ENCODE measurements around the gene TMEM123.

Gene TMEM123

GRCh38 chr11:102478673-102479299 is 26.2 kb upstream of the TMEM123 start:
- peaks cover 0 to 3% (median 0%) of the 10 kb centered on the region in 3 experiments for H3K27me3 ChIP-seq (ENCODE audit: control insufficient read depth in 3 of 3, insufficient read depth in 3 of 3, low read depth in 1 of 3, low read length in 3 of 3)
- H3K27ac ChIP-seq (replicated peaks; ENCODE audit: low read length), result no peak overlapping the region
- H3K18ac ChIP-seq (ENCODE audit: low read length), result no peak overlapping the region
- H2AK5ac ChIP-seq (ENCODE audit: low read depth, low read length), result no peak overlapping the region
- H3K4ac ChIP-seq (ENCODE audit: low read length), result no peak overlapping the region
- no peak for DNase-seq (ENCODE audit: low spot score)
- no peak overlapping the region for H3K4me2 ChIP-seq (ENCODE audit: insufficient read depth, low read length, poor library complexity, severe bottlenecking)
- no peaks in the 10 kb centered on the region for H3K36me3 ChIP-seq (replicated peaks in 1 of 2; ENCODE audit: control insufficient read depth in 2 of 2, insufficient read depth in 2 of 2, low read length in 2 of 2)
- no peak overlapping the region for H3K9ac ChIP-seq (ENCODE audit: low read depth, low read length, poor library complexity)
- H3K23ac ChIP-seq (ENCODE audit: low read depth, low read length, poor library complexity), result no peak overlapping the region
- H2AFZ ChIP-seq (ENCODE audit: low read length), result no peak overlapping the region
- H4K91ac ChIP-seq (ENCODE audit: low read depth, low read length, poor library complexity), result no peak overlapping the region
- H2BK12ac ChIP-seq (ENCODE audit: low read length), result no peak overlapping the region
- no peak overlapping the region for H3K4me3 ChIP-seq (ENCODE audit: low read length in 2 of 2)
- no peaks in the 10 kb centered on the region for H3K79me1 ChIP-seq (ENCODE audit: low read depth, low read length)
- H2BK5ac ChIP-seq (ENCODE audit: low read length), result no peak overlapping the region
- WGBS, 2 donors (ENCODE audit: extremely low coverage in 2 of 2, insufficient read length in 2 of 2, insufficient replicate concordance in 1 of 2), result no CpG with 5 or more reads among the region's 1 CpG
- H3K4me1 ChIP-seq (ENCODE audit: control insufficient read depth in 2 of 2, insufficient read depth in 1 of 2, low read depth in 1 of 2, low read length in 2 of 2), result peaks cover 0 to 2% of the 10 kb centered on the region in 2 donors
- no peak overlapping the region for H2BK15ac ChIP-seq (ENCODE audit: low read length)
- H3K14ac ChIP-seq (ENCODE audit: low read length), result no peak overlapping the region
- no peak overlapping the region for H2BK120ac ChIP-seq (ENCODE audit: low read depth, low read length)
- H4K8ac ChIP-seq (ENCODE audit: low read depth, low read length), result no peak overlapping the region
- H3K9me3 ChIP-seq (replicated peaks in 1 of 2; ENCODE audit: control insufficient read depth in 2 of 2, insufficient read depth in 1 of 2, low read depth in 1 of 2, low read length in 2 of 2), result no peaks in the 10 kb centered on the region

DNA sequence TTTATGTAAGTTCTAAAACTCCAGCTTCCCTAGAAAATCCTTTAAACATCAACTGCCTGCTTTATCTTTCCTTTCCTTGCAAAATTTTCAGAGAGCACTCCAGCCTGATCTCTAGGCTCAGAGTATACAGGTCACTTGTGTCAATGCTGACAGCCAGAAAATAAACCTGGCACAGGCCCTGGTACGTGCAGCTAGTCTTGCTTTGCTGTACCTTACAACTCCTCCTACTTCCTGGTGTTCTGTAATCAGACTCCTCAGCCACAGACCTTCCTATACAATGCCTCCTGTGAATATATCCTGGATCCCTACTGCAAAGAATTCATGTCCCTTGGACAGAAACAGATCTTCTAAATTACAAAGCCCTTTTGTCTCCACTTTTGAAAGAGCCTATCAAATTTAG is 24.2 kb upstream of the TMEM123 start:
- peaks cover 0 to 4% of the 10 kb centered on the region in 2 donors for H3K4me1 ChIP-seq (ENCODE audit: control insufficient read depth in 2 of 2, insufficient read depth in 1 of 2, low read depth in 1 of 2, low read length in 2 of 2)
- no peak overlapping the region for H3K18ac ChIP-seq (ENCODE audit: low read length)
- no peak overlapping the region for H2BK5ac ChIP-seq (ENCODE audit: low read length)
- no peak overlapping the region for H3K4ac ChIP-seq (ENCODE audit: low read length)
- no peak overlapping the region for H4K91ac ChIP-seq (ENCODE audit: low read depth, low read length, poor library complexity)
- H3K79me1 ChIP-seq (ENCODE audit: low read depth, low read length), result no peaks in the 10 kb centered on the region
- no peak overlapping the region for H3K9ac ChIP-seq (ENCODE audit: low read depth, low read length, poor library complexity)
- H3K4me2 ChIP-seq (ENCODE audit: insufficient read depth, low read length, poor library complexity, severe bottlenecking), result no peak overlapping the region
- no peak overlapping the region for H4K8ac ChIP-seq (ENCODE audit: low read depth, low read length)
- H2BK120ac ChIP-seq (ENCODE audit: low read depth, low read length), result no peak overlapping the region
- H2BK15ac ChIP-seq (ENCODE audit: low read length), result no peak overlapping the region
- H2BK12ac ChIP-seq (ENCODE audit: low read length), result no peak overlapping the region
- H3K23ac ChIP-seq (ENCODE audit: low read depth, low read length, poor library complexity), result no peak overlapping the region
- H2AK5ac ChIP-seq (ENCODE audit: low read depth, low read length), result no peak overlapping the region
- no peak overlapping the region for H3K14ac ChIP-seq (ENCODE audit: low read length)
- peak overlapping the region; percentile 39 for H2AFZ ChIP-seq (ENCODE audit: low read length)
- DNase-seq (ENCODE audit: low spot score), result no peak
- H3K36me3 ChIP-seq (replicated peaks in 1 of 2; ENCODE audit: control insufficient read depth in 2 of 2, insufficient read depth in 2 of 2, low read length in 2 of 2), result no peaks in the 10 kb centered on the region
- no CpG with 5 or more reads among the region's 1 CpG for WGBS, 2 donors (ENCODE audit: extremely low coverage in 2 of 2, insufficient read length in 2 of 2, insufficient replicate concordance in 1 of 2)
- peaks cover 0 to 3% (median 0%) of the 10 kb centered on the region in 3 experiments for H3K27me3 ChIP-seq (ENCODE audit: control insufficient read depth in 3 of 3, insufficient read depth in 3 of 3, low read depth in 1 of 3, low read length in 3 of 3)
- H3K27ac ChIP-seq (replicated peaks; ENCODE audit: low read length), result no peak overlapping the region
- H3K9me3 ChIP-seq (replicated peaks in 1 of 2; ENCODE audit: control insufficient read depth in 2 of 2, insufficient read depth in 1 of 2, low read depth in 1 of 2, low read length in 2 of 2), result no peaks in the 10 kb centered on the region
- no peak overlapping the region for H3K4me3 ChIP-seq (ENCODE audit: low read length in 2 of 2)

- H3K4me3 ChIP-seq (ENCODE audit: low read length in 2 of 2), result no peak overlapping the region
- no peaks in the 10 kb centered on the region for H3K36me3 ChIP-seq (replicated peaks in 1 of 2; ENCODE audit: control insufficient read depth in 2 of 2, insufficient read depth in 2 of 2, low read length in 2 of 2)
- WGBS, 2 donors (ENCODE audit: extremely low coverage in 2 of 2, insufficient read length in 2 of 2, insufficient replicate concordance in 1 of 2), result no CpG with 5 or more reads among the region's 1 CpG
- H3K79me1 ChIP-seq (ENCODE audit: low read depth, low read length), result no peaks in the 10 kb centered on the region
- H3K9me3 ChIP-seq (replicated peaks in 1 of 2; ENCODE audit: control insufficient read depth in 2 of 2, insufficient read depth in 1 of 2, low read depth in 1 of 2, low read length in 2 of 2), result no peaks in the 10 kb centered on the region
- H3K27ac ChIP-seq (replicated peaks; ENCODE audit: low read length), result no peak overlapping the region
- no peak overlapping the region for H2BK15ac ChIP-seq (ENCODE audit: low read length)
- H3K18ac ChIP-seq (ENCODE audit: low read length), result no peak overlapping the region
- H3K4me2 ChIP-seq (ENCODE audit: insufficient read depth, low read length, poor library complexity, severe bottlenecking), result no peak overlapping the region
- H2BK120ac ChIP-seq (ENCODE audit: low read depth, low read length), result no peak overlapping the region
- no peak overlapping the region for H2AK5ac ChIP-seq (ENCODE audit: low read depth, low read length)
- no peak overlapping the region for H3K14ac ChIP-seq (ENCODE audit: low read length)
- peaks cover 0 to 7% (median 0%) of the 10 kb centered on the region in 3 experiments for H3K27me3 ChIP-seq (ENCODE audit: control insufficient read depth in 3 of 3, insufficient read depth in 3 of 3, low read depth in 1 of 3, low read length in 3 of 3)
- H3K9ac ChIP-seq (ENCODE audit: low read depth, low read length, poor library complexity), result no peak overlapping the region
- no peak overlapping the region for H3K4ac ChIP-seq (ENCODE audit: low read length)
- H3K23ac ChIP-seq (ENCODE audit: low read depth, low read length, poor library complexity), result no peak overlapping the region
- peaks cover 0 to 4% of the 10 kb centered on the region in 2 donors for H3K4me1 ChIP-seq (ENCODE audit: control insufficient read depth in 2 of 2, insufficient read depth in 1 of 2, low read depth in 1 of 2, low read length in 2 of 2)
- H2AFZ ChIP-seq (ENCODE audit: low read length), result peak overlapping the region; percentile 39
- H4K8ac ChIP-seq (ENCODE audit: low read depth, low read length), result no peak overlapping the region
- H4K91ac ChIP-seq (ENCODE audit: low read depth, low read length, poor library complexity), result no peak overlapping the region
- DNase-seq (ENCODE audit: low spot score), result no peak
- no peak overlapping the region for H2BK12ac ChIP-seq (ENCODE audit: low read length)
- H2BK5ac ChIP-seq (ENCODE audit: low read length), result no peak overlapping the region
These were observed 23.5 kb upstream of the TMEM123 start for GRCh38 chr11:102476069-102476468.

GRCh38 chr11:102473543-102473942 is 21.0 kb upstream of the TMEM123 start:
- Histone ChIP-seq H3K4me2 (ENCODE audit: insufficient read depth, low read length, poor library complexity, severe bottlenecking) (no peak overlapping the region), H3K4me3 (ENCODE audit: low read length in 2 of 2) (no peak overlapping the region), H4K8ac (ENCODE audit: low read depth, low read length) (no peak overlapping the region), H2BK15ac (ENCODE audit: low read length) (no peak overlapping the region), H3K27ac (replicated peaks; ENCODE audit: low read length) (no peak overlapping the region), H3K36me3 (replicated peaks in 1 of 2; ENCODE audit: control insufficient read depth in 2 of 2, insufficient read depth in 2 of 2, low read length in 2 of 2) (no peaks in the 10 kb centered on the region), H3K14ac (ENCODE audit: low read length) (no peak overlapping the region), H2BK5ac (ENCODE audit: low read length) (no peak overlapping the region), H3K18ac (ENCODE audit: low read length) (no peak overlapping the region), H3K23ac (ENCODE audit: low read depth, low read length, poor library complexity) (no peak overlapping the region), H3K4ac (ENCODE audit: low read length) (no peak overlapping the region), H3K9ac (ENCODE audit: low read depth, low read length, poor library complexity) (no peak overlapping the region), H3K27me3 (ENCODE audit: control insufficient read depth in 3 of 3, insufficient read depth in 3 of 3, low read depth in 1 of 3, low read length in 3 of 3) (peaks cover 0 to 10% (median 0%) of the 10 kb centered on the region in 3 experiments), H2AK5ac (ENCODE audit: low read depth, low read length) (no peak overlapping the region), H4K91ac (ENCODE audit: low read depth, low read length, poor library complexity) (no peak overlapping the region), H2AFZ (ENCODE audit: low read length) (no peak overlapping the region), H3K4me1 (ENCODE audit: control insufficient read depth in 2 of 2, insufficient read depth in 1 of 2, low read depth in 1 of 2, low read length in 2 of 2) (peaks cover 0 to 4% of the 10 kb centered on the region in 2 donors), H3K9me3 (replicated peaks in 1 of 2; ENCODE audit: control insufficient read depth in 2 of 2, insufficient read depth in 1 of 2, low read depth in 1 of 2, low read length in 2 of 2) (no peaks in the 10 kb centered on the region), H2BK120ac (ENCODE audit: low read depth, low read length) (no peak overlapping the region), H3K79me1 (ENCODE audit: low read depth, low read length) (no peaks in the 10 kb centered on the region), H2BK12ac (ENCODE audit: low read length) (no peak overlapping the region)
- no peak for DNase-seq (ENCODE audit: low spot score)
- no CpG with 5 or more reads among the region's 5 CpGs for WGBS, 2 donors (ENCODE audit: extremely low coverage in 2 of 2, insufficient read length in 2 of 2, insufficient replicate concordance in 1 of 2)
